H1 (cell line): ENCODE data around the gene C12orf56. TPM values are rescaled to one million over a fixed set of nuclear protein-coding genes. Genes with fewer than 3 reads are reported as not detected.

Source experiments
- BACH1 ChIP-seq: IDR thresholded peaks from 2 replicates; pipeline ENCODE4 v1.6.1; 2012; ENCODE audit warnings: low read length, improper control_type of control experiment
- CHD7 ChIP-seq: fragments of 300-600 bp; sonication (generic); IDR thresholded peaks from 2 replicates; pipeline ENCODE4 v1.7.1; 2012; ENCODE audit warnings: low read length, moderate library complexity, mild to moderate bottlenecking, inconsistent platforms; ENCODE audit not compliant: insufficient replicate concordance
- MAFK ChIP-seq: IDR thresholded peaks from 2 replicates; pipeline ENCODE4 v1.6.1; 2012; ENCODE audit warnings: low read depth, mild to moderate bottlenecking, improper control_type of control experiment, low read length
- POLR2A ChIP-seq, 2 experiments: IDR thresholded peaks; 1 replicate in 1 of 2; 2 replicates in 1 of 2; pipeline ENCODE4 v1.6.1; 2011; ENCODE audit warnings: low read depth in 2 of 2, low read length in 2 of 2, mild to moderate bottlenecking in 2 of 2; ENCODE audit errors: control extremely low read depth in 1 of 2
- SIX5 ChIP-seq: IDR thresholded peaks from 2 replicates; pipeline ENCODE4 v1.6.1; 2011; ENCODE audit warnings: mild to moderate bottlenecking, low read depth, low read length
- TBP ChIP-seq: IDR thresholded peaks from 2 replicates; pipeline ENCODE4 v1.6.1; 2011; ENCODE audit warnings: low read depth, low read length, improper control_type of control experiment
- TCF12 ChIP-seq: IDR thresholded peaks from 2 replicates; pipeline ENCODE4 v1.6.1; 2011; ENCODE audit warnings: low read depth, mild to moderate bottlenecking, low read length
- TEAD4 ChIP-seq: IDR thresholded peaks from 2 replicates; pipeline ENCODE4 v1.6.1; 2012; ENCODE audit warnings: low read depth, low read length, inconsistent platforms, mixed read lengths
- ZNF274 ChIP-seq: IDR thresholded peaks from 2 replicates; pipeline ENCODE4 v1.7.0; 2012; ENCODE audit warnings: low read length, borderline replicate concordance; ENCODE audit errors: extremely low read depth
- polyA plus RNA-seq, 7 experiments: library from polyadenylated mRNA; depleted of rRNA in 3 of 7; stranded (reverse) in 5 of 7; unstranded in 2 of 7; fragments of >200 nt in 5 of 7; fragments of 200-250 nt in 2 of 7; gene quantifications; 1 replicate in 5 of 7; 2 replicates in 1 of 7; 4 replicates in 1 of 7; pipeline versions ENCODE4 v1.2.1 to v1.2.3, GENCODE V29; 2011 to 2013; ENCODE audit warnings: missing spikeins in 2 of 7, mixed read lengths in 2 of 7
- total RNA-seq: library from RNA; stranded (reverse); fragmentation: NEBNext Ultra II Directional; extraction: Animal tissue kit (Norgen Biotek cat#: 25700); gene quantifications from 2 replicates; pipeline ENCODE4 v1.2.1, GENCODE V29; 2021
- TF ChIP-seq, protein P1 (sequence below): IDR thresholded peaks from 2 replicates; pipeline ENCODE4 v1.6.1; 2012; ENCODE audit warnings: inconsistent platforms

C12orf56 gene
- total and polyA plus RNA-seq, 2 of the 8 experiments (the other 6 are each of a cell fraction or from before 2014, with no cell fraction given), result 1.1 to 2.9 TPM

DNA sequence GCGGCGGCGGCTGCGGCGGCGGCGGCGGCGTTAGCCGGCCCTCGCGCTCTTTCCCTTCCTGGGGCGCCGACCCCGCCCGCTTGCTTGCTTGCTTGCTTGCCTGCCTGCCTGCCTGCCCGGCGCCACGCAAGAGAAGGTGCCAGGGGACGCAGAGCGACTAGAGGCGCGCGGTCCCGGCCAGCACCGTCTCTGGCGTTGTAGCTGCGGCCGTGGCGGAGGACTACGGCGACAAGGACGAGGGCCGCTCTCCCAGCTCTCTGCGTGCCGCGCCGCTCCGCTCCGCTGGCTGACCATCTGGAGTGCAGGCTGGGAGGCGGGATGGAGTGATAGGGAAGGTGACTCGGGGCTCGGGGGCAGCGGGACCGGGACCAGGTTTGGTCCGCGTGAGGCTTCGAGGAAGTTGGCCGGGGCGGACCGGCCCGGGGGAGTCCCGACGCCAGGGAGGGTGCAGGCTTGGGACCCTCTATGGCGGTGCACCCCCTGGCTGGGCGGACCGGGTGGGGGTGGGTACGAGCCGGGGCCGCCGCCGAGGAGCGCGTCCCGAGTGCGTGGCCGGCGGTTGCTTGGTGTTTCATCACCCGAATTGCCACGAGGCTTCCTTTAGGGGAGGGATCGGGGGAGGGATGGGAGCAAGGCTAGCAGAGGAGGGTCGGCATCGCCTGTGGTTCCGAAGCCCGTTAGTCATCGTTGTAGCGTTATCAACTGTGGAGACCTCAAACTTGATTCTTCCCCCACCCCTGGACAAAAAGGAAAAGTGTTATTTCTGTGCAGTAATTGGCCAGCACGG is 14.1 kb upstream of the C12orf56 start (continued):
- no peak for TF ChIP-seq CHD7
- no peak for TF ChIP-seq ZNF274
- peak in 1 of 2 experiments; percentile 56 for TF ChIP-seq POLR2A (IDR thresholded peaks at IDR 0.05; ENCODE audit: control extremely low read depth in 1 of 2, low read depth in 2 of 2, low read length in 2 of 2)
- TF ChIP-seq, protein P1, sequence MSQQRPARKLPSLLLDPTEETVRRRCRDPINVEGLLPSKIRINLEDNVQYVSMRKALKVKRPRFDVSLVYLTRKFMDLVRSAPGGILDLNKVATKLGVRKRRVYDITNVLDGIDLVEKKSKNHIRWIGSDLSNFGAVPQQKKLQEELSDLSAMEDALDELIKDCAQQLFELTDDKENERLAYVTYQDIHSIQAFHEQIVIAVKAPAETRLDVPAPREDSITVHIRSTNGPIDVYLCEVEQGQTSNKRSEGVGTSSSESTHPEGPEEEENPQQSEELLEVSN, result peak; percentile 27; the same call in 1 of the 2 replicates
- TF ChIP-seq TCF12, result no peak
- TF ChIP-seq SIX5, result no peak
- TF ChIP-seq BACH1, result no peak
- no peak for TF ChIP-seq MAFK
- TF ChIP-seq TBP, result peak; percentile 31; the same call in 1 of the 2 replicates
- TF ChIP-seq TEAD4, result 0 out of 2 replicates have a peak, but pooled peaks have one; percentile 3
